ENCODE results near the gene TUBGCP3.

DNA sequence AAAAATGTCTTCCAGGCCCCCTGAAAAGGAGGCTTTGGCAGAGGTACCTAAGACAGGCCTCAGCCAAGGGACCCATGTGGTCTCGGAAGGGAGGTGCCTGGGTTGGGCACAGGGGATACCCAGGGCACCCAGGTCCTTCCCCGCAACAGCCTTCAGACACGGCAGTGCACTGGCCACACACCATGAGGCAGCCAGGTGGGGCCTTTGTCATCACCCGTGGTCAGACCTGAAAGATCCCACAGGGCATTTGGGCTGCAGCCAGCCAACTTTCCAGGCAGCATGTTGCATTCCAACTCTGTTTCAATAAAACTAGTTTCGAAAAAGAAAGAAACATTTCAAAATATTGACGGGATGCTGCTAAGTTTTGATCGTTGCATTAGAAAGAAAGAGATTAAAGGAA, 4.7 kb upstream of the TUBGCP3 start:
- TF ChIP-seq, protein P1, sequence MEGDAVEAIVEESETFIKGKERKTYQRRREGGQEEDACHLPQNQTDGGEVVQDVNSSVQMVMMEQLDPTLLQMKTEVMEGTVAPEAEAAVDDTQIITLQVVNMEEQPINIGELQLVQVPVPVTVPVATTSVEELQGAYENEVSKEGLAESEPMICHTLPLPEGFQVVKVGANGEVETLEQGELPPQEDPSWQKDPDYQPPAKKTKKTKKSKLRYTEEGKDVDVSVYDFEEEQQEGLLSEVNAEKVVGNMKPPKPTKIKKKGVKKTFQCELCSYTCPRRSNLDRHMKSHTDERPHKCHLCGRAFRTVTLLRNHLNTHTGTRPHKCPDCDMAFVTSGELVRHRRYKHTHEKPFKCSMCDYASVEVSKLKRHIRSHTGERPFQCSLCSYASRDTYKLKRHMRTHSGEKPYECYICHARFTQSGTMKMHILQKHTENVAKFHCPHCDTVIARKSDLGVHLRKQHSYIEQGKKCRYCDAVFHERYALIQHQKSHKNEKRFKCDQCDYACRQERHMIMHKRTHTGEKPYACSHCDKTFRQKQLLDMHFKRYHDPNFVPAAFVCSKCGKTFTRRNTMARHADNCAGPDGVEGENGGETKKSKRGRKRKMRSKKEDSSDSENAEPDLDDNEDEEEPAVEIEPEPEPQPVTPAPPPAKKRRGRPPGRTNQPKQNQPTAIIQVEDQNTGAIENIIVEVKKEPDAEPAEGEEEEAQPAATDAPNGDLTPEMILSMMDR (IDR thresholded peaks at IDR 0.05; ENCODE audit: insufficient read depth, low read depth, low read length): no peak
- no peak for TF ChIP-seq EZH2 (IDR thresholded peaks at IDR 0.05; ENCODE audit: insufficient read depth, low read length)
